ENCODE data around the gene MAN2A1.

GRCh38 chr5:109779036-109779735 lies 89.5 kb downstream of the MAN2A1 start:
- TF ChIP-seq POLR2AphosphoS5 (IDR thresholded peaks at IDR 0.05; ENCODE audit: low read depth, low read length): no peak
- TF ChIP-seq TAF1 (IDR thresholded peaks at IDR 0.05; ENCODE audit: borderline replicate concordance, insufficient read depth, low read length): no peak
- TF ChIP-seq, protein P1, sequence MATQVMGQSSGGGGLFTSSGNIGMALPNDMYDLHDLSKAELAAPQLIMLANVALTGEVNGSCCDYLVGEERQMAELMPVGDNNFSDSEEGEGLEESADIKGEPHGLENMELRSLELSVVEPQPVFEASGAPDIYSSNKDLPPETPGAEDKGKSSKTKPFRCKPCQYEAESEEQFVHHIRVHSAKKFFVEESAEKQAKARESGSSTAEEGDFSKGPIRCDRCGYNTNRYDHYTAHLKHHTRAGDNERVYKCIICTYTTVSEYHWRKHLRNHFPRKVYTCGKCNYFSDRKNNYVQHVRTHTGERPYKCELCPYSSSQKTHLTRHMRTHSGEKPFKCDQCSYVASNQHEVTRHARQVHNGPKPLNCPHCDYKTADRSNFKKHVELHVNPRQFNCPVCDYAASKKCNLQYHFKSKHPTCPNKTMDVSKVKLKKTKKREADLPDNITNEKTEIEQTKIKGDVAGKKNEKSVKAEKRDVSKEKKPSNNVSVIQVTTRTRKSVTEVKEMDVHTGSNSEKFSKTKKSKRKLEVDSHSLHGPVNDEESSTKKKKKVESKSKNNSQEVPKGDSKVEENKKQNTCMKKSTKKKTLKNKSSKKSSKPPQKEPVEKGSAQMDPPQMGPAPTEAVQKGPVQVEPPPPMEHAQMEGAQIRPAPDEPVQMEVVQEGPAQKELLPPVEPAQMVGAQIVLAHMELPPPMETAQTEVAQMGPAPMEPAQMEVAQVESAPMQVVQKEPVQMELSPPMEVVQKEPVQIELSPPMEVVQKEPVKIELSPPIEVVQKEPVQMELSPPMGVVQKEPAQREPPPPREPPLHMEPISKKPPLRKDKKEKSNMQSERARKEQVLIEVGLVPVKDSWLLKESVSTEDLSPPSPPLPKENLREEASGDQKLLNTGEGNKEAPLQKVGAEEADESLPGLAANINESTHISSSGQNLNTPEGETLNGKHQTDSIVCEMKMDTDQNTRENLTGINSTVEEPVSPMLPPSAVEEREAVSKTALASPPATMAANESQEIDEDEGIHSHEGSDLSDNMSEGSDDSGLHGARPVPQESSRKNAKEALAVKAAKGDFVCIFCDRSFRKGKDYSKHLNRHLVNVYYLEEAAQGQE (IDR thresholded peaks at IDR 0.05; ENCODE audit: insufficient read depth in 1 of 2, low read depth in 2 of 2, low read length in 2 of 2): no peak

All from PFSK-1 (cell line).